GM18909 (cell line): ENCODE results near the gene TMIGD1.

ENCODE experiments used
- ATAC-seq: cut with Tn5 transposase; IDR thresholded peaks from one replicate; pipeline ENCODE4 v1.9.1; 2021; ENCODE audit warnings: mild to moderate bottlenecking; ENCODE audit not compliant: unreplicated experiment, poor library complexity

Gene TMIGD1

GRCh38 chr17:30333503-30334360 lies at the start of gene TMIGD1:
Gene TMIGD1 (minus strand): TSS chr17:30334057. CDS start chr17:30332133, 1,924 bp downstream.
- no peak for ATAC-seq

DNA sequence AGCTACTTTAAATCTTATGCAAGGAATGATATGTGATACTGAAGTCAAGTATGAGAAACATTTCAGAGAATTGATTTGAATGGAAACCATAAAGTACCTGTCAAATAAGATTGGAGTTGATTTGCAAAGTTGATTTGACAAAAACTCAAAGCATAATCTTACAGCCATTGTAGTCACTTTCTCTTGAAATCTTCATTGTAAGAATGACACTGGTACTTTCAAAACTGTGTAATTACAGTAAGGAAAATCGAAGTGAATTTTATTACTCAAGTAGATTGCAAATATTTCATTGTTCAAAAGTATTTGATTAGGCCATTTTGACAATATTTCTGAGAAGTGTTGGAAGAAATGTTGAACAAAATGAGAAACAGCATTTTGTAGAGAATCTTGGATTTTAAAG lies 48.5 kb upstream of the TMIGD1 start:
- no peak for ATAC-seq

DNA sequence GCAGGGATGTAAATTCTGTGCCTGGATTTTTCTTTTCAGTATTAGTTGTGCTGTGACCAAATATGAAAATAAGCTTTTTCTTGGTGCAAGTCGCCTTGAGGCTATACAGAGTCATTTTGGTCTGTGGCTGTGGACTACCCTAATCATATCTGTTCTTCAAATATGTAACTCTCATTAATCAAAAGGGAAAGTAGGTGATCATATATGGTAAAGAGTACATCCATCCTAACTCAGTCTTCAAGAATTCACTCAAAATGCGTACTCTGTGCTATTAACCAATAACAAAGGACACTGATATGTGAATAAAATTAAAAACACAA lies 47.4 kb upstream of the TMIGD1 start:
- ATAC-seq, result no peak

DNA sequence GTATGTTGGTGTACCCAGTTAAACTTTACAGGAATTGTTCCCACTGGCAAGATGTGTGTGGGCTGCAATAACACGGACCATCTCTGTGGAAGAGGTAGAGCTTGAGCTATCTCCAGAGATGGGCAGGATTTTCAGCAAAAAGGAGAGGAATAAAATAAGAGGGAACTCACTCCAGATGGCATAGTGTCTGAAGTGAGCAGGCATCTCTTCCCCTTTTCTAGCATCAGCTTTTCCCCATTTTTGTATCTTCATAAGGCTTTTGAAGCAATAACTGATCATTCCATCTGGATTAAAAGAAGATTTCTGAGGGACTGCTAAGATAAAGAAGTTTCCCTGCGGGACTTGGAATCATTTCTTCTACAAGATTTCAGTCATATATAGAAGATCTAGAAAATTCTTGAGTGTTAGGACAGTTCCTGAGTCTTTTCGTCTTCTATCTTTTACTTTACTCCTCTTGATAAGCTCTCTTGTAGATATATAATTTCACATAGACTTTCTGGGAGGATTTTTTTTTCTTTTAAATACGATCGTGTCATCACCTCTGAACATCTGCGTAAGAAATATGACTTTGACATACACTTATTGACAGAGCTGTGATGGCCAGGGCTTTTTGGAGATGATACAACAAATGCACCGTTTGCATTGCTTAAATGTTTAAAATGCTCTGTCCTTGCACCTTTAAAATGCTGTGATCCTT lies 46.9 kb upstream of the TMIGD1 start:
- no peak for ATAC-seq

GRCh38 chr17:30379903-30380381 lies 46.1 kb upstream of the TMIGD1 start:
- ATAC-seq, result no peak

GRCh38 chr17:30379303-30379902 lies 45.5 kb upstream of the TMIGD1 start:
- ATAC-seq, result peak; percentile 8

- ATAC-seq, result peak; percentile 92
Observed at GRCh38 chr17:30378825-30379302, 45.0 kb upstream of the TMIGD1 start, which contains the start of gene CPD. Gene CPD (plus strand): TSS chr17:30378927. CDS start chr17:30378981, 54 bp downstream.

DNA sequence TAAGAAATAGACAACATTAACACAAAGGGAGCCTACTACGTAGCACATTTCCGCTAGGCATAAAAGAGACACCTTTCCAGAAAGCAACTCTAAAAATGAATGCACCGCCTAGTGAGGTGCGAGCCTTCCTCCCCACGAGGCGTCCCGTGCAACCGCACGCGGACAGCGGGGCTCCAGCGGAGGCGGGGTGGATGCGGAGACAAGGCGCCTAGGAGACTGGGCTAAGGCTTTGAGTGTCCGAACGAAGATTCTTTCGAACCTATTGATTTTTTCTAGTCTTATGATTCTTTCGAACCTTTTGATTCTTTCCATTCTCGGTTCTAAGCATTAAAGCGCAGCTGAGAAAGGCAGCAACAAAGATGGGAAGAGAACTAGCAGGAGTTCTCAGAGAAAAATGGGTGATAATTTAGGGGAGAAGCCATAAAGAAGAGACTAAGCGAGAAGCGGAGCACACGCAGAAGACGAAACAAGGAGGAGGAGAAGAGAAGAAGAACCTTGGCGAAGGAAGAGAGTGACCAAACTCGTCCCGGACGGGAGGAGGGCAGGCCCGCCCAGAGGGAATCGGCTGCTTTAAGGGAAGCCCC lies 44.5 kb upstream of the TMIGD1 start:
- peak; percentile 18 for ATAC-seq

GRCh38 chr17:30377574-30378240 lies 43.9 kb upstream of the TMIGD1 start:
- ATAC-seq, result no peak

GRCh38 chr17:30376621-30377452 lies 43.0 kb upstream of the TMIGD1 start:
- ATAC-seq, result no peak

DNA sequence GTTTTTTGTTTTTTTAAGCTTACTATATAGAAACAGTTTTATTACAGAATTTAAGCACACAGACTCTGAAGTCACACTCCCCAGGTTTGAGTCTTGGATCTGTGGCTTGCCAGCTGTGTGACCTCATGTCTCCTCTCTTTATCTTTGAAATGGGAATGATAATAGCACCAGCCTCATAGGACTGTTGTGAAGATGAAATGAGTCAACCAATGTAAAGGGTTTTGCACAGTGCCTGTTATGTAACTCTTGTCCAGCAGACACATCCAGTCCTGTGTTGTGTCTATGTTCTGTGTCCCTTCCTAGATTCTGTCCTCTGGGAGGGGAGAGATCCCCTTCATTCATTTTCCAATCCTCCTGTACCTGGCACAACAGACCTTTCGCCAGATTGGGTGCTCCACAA lies 41.8 kb upstream of the TMIGD1 start:
- ATAC-seq, result no peak

GRCh38 chr17:30372755-30373154 lies 38.9 kb upstream of the TMIGD1 start:
- ATAC-seq, result no peak

- ATAC-seq, result no peak
Observed at GRCh38 chr17:30369995-30370394, 36.1 kb upstream of the TMIGD1 start.

- no peak for ATAC-seq
Observed at GRCh38 chr17:30368912-30369720, 35.3 kb upstream of the TMIGD1 start.

GRCh38 chr17:30366536-30366935 lies 32.7 kb upstream of the TMIGD1 start:
- no peak for ATAC-seq

- peak; percentile 87 for ATAC-seq
Observed at GRCh38 chr17:30363715-30364202, 29.9 kb upstream of the TMIGD1 start.

GRCh38 chr17:30361766-30362279 lies 28.0 kb upstream of the TMIGD1 start:
- ATAC-seq, result no peak
